Skeletal muscle satellite cell (primary cell): ENCODE measurements around the gene EPAS1.

ENCODE experiments used
- H3K27me3 ChIP-seq: 2 replicates; pipeline ENCODE4 v1.7.0; 2013; ENCODE audit warnings: low read length; ENCODE audit not compliant: control insufficient read depth, insufficient read depth
- H3K36me3 ChIP-seq: 2 replicates; pipeline ENCODE4 v1.7.0; 2013; ENCODE audit warnings: mild to moderate bottlenecking, control low read depth, low read length; ENCODE audit not compliant: insufficient read depth
- H3K4me1 ChIP-seq: 2 replicates; pipeline ENCODE4 v1.7.0; 2013; ENCODE audit warnings: low read length; ENCODE audit not compliant: control insufficient read depth, insufficient read depth
- H3K4me2 ChIP-seq: 2 replicates; pipeline ENCODE4 v1.7.0; 2013; ENCODE audit warnings: mild to moderate bottlenecking, low read length
- H3K4me3 ChIP-seq: 2 replicates; pipeline ENCODE4 v1.7.0; 2013; ENCODE audit warnings: low read length
- H3K9ac ChIP-seq: 2 replicates; pipeline ENCODE4 v1.7.0; 2013; ENCODE audit warnings: mild to moderate bottlenecking, low read depth, low read length, moderate library complexity
- H3K9me3 ChIP-seq: replicated peaks from 2 replicates; pipeline ENCODE4 v1.7.0; 2013; ENCODE audit warnings: mild to moderate bottlenecking, control low read depth, low read length

EPAS1 gene

GRCh38 chr2:46383784-46384456, 86.7 kb downstream of the EPAS1 start:
- Histone ChIP-seq H3K36me3 (peaks cover 49% of the 10 kb centered on the region), H3K9ac (no peak overlapping the region), H3K9me3 (no peaks in the 10 kb centered on the region), H3K27me3 (no peaks in the 10 kb centered on the region), H3K4me1 (peaks cover 17% of the 10 kb centered on the region), H3K4me2 (no peak overlapping the region), H3K4me3 (no peak overlapping the region)

GRCh38 chr2:46384457-46384815, 87.2 kb downstream of the EPAS1 start:
- Histone ChIP-seq H3K4me1 (peaks cover 17% of the 10 kb centered on the region), H3K9ac (no peak overlapping the region), H3K36me3 (peaks cover 49% of the 10 kb centered on the region), H3K4me3 (no peak overlapping the region), H3K27me3 (no peaks in the 10 kb centered on the region), H3K4me2 (no peak overlapping the region), H3K9me3 (no peaks in the 10 kb centered on the region)

- peaks cover 17% of the 10 kb centered on the region for H3K4me1 ChIP-seq
- no peaks in the 10 kb centered on the region for H3K9me3 ChIP-seq
- H3K27me3 ChIP-seq: no peaks in the 10 kb centered on the region
- peak overlapping the region; percentile 67 for H3K9ac ChIP-seq
- H3K4me3 ChIP-seq: no peak overlapping the region
- H3K4me2 ChIP-seq: peak overlapping the region; percentile 55
- peaks cover 37% of the 10 kb centered on the region for H3K36me3 ChIP-seq
These were observed 88.8 kb downstream of the EPAS1 start for GRCh38 chr2:46385786-46386577.

GRCh38 chr2:46386763-46387162, 89.6 kb downstream of the EPAS1 start:
- peak overlapping the region; percentile 67 for H3K9ac ChIP-seq
- H3K27me3 ChIP-seq: no peaks in the 10 kb centered on the region
- no peak overlapping the region for H3K4me3 ChIP-seq
- H3K9me3 ChIP-seq: no peaks in the 10 kb centered on the region
- H3K4me2 ChIP-seq: peak overlapping the region; percentile 40
- H3K36me3 ChIP-seq: peaks cover 32% of the 10 kb centered on the region
- H3K4me1 ChIP-seq: peaks cover 17% of the 10 kb centered on the region

- no peaks in the 10 kb centered on the region for H3K27me3 ChIP-seq
- H3K4me2 ChIP-seq: no peak overlapping the region
- H3K4me1 ChIP-seq: peaks cover 17% of the 10 kb centered on the region
These were observed 90.1 kb downstream of the EPAS1 start for GRCh38 chr2:46387292-46387691.

GRCh38 chr2:46387886-46388515, 90.8 kb downstream of the EPAS1 start:
- Histone ChIP-seq H3K4me3 (no peak overlapping the region), H3K9me3 (no peaks in the 10 kb centered on the region), H3K4me2 (no peak overlapping the region), H3K4me1 (peaks cover 17% of the 10 kb centered on the region), H3K27me3 (peaks cover 2% of the 10 kb centered on the region), H3K9ac (no peak overlapping the region), H3K36me3 (peaks cover 25% of the 10 kb centered on the region)

More at GRCh38 chr2:46387292-46387691, 90.1 kb downstream of the EPAS1 start:
- Histone ChIP-seq H3K36me3 (peaks cover 32% of the 10 kb centered on the region), H3K9me3 (no peaks in the 10 kb centered on the region), H3K9ac (no peak overlapping the region), H3K4me3 (no peak overlapping the region)

- Histone ChIP-seq H3K4me3 (no peak overlapping the region), H3K4me1 (peaks cover 17% of the 10 kb centered on the region), H3K4me2 (no peak overlapping the region), H3K9me3 (no peaks in the 10 kb centered on the region), H3K27me3 (peaks cover 5% of the 10 kb centered on the region), H3K36me3 (peaks cover 20% of the 10 kb centered on the region), H3K9ac (no peak overlapping the region)
These were observed 91.7 kb downstream of the EPAS1 start for GRCh38 chr2:46388881-46389280.

- H3K4me3 ChIP-seq: no peak overlapping the region
- no peaks in the 10 kb centered on the region for H3K9me3 ChIP-seq
- H3K9ac ChIP-seq: no peak overlapping the region
- no peak overlapping the region for H3K4me2 ChIP-seq
- H3K4me1 ChIP-seq: peaks cover 17% of the 10 kb centered on the region
- H3K36me3 ChIP-seq: peaks cover 14% of the 10 kb centered on the region
- H3K27me3 ChIP-seq: peaks cover 5% of the 10 kb centered on the region
These were observed 92.3 kb downstream of the EPAS1 start for GRCh38 chr2:46389417-46389916.

- Histone ChIP-seq H3K4me2 (no peak overlapping the region), H3K4me1 (peaks cover 17% of the 10 kb centered on the region), H3K27me3 (peaks cover 5% of the 10 kb centered on the region), H3K9ac (no peak overlapping the region), H3K36me3 (peaks cover 11% of the 10 kb centered on the region), H3K9me3 (no peaks in the 10 kb centered on the region), H3K4me3 (no peak overlapping the region)
These were observed 92.8 kb downstream of the EPAS1 start for GRCh38 chr2:46390036-46390435.

- Histone ChIP-seq H3K36me3 (peaks cover 11% of the 10 kb centered on the region), H3K27me3 (peaks cover 5% of the 10 kb centered on the region), H3K4me2 (no peak overlapping the region), H3K9ac (no peak overlapping the region), H3K9me3 (no peaks in the 10 kb centered on the region), H3K4me3 (no peak overlapping the region), H3K4me1 (peaks cover 10% of the 10 kb centered on the region)
These were observed 93.7 kb downstream of the EPAS1 start for GRCh38 chr2:46390901-46391395.

- H3K9me3 ChIP-seq: no peaks in the 10 kb centered on the region
- no peak overlapping the region for H3K4me2 ChIP-seq
- H3K4me3 ChIP-seq: no peak overlapping the region
These were observed 95.5 kb downstream of the EPAS1 start for GRCh38 chr2:46392561-46393346.

More at GRCh38 chr2:46392561-46393346, 95.5 kb downstream of the EPAS1 start:
- Histone ChIP-seq H3K9ac (no peak overlapping the region), H3K36me3 (peaks cover 7% of the 10 kb centered on the region), H3K27me3 (peaks cover 5% of the 10 kb centered on the region), H3K4me1 (no peaks in the 10 kb centered on the region)
